Lower lobe of right lung (tissue), 2 donors: Measurements from ENCODE around the gene INPP4B. TPM values are rescaled to one million over a fixed set of nuclear protein-coding genes. Genes with fewer than 3 reads are reported as not detected.

Source experiments
- ATAC-seq, 2 donors: fragments of 200-7000 bp; cut with Tn5 transposase; one replicate each; pipeline ENCODE4 v1.9.1; 2020 to 2022; ENCODE audit warnings: mild to moderate bottlenecking in 2 of 2, moderate library complexity in 2 of 2
- DNase-seq: peaks from one replicate; pipeline ENCODE4 v3.0.0-alpha.2; 2020
- H3K27ac ChIP-seq: fragments of 200-600 bp; one replicate; pipeline ENCODE4 v1.8.0; 2022
- H3K27me3 ChIP-seq: fragments of 200-600 bp; one replicate; pipeline ENCODE4 v1.8.0; 2022; ENCODE audit warnings: low read depth
- H3K36me3 ChIP-seq: fragments of 200-600 bp; one replicate; pipeline ENCODE4 v1.8.0; 2022; ENCODE audit warnings: mild to moderate bottlenecking
- H3K4me1 ChIP-seq: fragments of 200-600 bp; one replicate; pipeline ENCODE4 v1.8.0; 2022
- H3K4me3 ChIP-seq: fragments of 200-600 bp; one replicate; pipeline ENCODE4 v1.8.0; 2022; ENCODE audit warnings: mild to moderate bottlenecking
- H3K9me3 ChIP-seq: fragments of 200-600 bp; one replicate; pipeline ENCODE4 v1.8.0; 2022
- intact Hi-C: fragments of 100-400 bp; cut with DNase I; formaldehyde crosslinking; loops from one replicate; pipeline ENCODE4 v1.11.0; 2022
- total RNA-seq: library from RNA; stranded (reverse); fragmentation: NEBNext Ultra II Directional; extraction: Animal tissue kit (Norgen Biotek cat#: 25700); gene quantifications from one replicate; pipeline ENCODE4 v1.2.1, GENCODE V29; 2021
- TF ChIP-seq, protein P1 (sequence below): fragments of 200-600 bp; IDR thresholded peaks from one replicate; pipeline ENCODE4 v1.8.0; 2022; ENCODE audit warnings: antibody characterized with exemption, mild to moderate bottlenecking
- donor health status: DM: no; HTN: yes; CAD: no; lungs with severe emphysema.

The INPP4B gene
- total RNA-seq, 1 donor from 2014 or later: 12.1 TPM

DNA sequence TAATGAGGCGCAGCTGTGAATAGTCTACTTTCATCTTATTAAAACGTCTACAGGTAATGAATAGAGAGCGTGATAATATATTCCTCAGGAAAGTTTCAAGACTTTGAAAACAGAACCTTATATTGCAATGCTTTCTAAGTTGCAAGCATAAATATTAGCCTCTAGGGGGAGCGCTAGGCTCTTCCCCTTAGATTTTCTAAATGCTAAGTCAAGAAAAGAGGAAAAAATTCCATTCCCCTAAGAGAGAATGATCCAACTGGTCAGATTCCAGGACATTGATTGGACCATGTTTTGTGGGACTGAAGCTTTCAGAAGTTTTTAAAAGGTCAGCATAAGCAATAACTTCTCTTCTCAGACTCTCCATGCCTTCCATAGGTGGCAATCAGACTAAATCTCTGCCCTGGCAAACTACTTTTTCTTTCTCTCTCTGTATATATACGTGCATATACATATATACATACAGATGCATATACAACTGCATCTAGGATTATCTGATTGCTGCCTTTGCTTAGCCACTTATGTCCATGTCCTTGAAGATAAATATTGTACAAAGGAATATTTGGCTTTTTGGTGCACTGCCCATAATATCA is 492.9 kb downstream of the INPP4B start:
- Histone ChIP-seq H3K9me3 (no peaks in the 10 kb centered on the region), H3K27ac (no peak overlapping the region), H3K4me3 (no peak overlapping the region), H3K4me1 (peaks cover 51% of the 10 kb centered on the region), H3K27me3 (no peaks in the 10 kb centered on the region), H3K36me3 (no peaks in the 10 kb centered on the region)
- DNase-seq: no peak
- intact Hi-C loops: no loop called here
- TF ChIP-seq, protein P1, sequence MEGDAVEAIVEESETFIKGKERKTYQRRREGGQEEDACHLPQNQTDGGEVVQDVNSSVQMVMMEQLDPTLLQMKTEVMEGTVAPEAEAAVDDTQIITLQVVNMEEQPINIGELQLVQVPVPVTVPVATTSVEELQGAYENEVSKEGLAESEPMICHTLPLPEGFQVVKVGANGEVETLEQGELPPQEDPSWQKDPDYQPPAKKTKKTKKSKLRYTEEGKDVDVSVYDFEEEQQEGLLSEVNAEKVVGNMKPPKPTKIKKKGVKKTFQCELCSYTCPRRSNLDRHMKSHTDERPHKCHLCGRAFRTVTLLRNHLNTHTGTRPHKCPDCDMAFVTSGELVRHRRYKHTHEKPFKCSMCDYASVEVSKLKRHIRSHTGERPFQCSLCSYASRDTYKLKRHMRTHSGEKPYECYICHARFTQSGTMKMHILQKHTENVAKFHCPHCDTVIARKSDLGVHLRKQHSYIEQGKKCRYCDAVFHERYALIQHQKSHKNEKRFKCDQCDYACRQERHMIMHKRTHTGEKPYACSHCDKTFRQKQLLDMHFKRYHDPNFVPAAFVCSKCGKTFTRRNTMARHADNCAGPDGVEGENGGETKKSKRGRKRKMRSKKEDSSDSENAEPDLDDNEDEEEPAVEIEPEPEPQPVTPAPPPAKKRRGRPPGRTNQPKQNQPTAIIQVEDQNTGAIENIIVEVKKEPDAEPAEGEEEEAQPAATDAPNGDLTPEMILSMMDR: peak; percentile 89
- ATAC-seq: peak; percentile 59 to 74

DNA sequence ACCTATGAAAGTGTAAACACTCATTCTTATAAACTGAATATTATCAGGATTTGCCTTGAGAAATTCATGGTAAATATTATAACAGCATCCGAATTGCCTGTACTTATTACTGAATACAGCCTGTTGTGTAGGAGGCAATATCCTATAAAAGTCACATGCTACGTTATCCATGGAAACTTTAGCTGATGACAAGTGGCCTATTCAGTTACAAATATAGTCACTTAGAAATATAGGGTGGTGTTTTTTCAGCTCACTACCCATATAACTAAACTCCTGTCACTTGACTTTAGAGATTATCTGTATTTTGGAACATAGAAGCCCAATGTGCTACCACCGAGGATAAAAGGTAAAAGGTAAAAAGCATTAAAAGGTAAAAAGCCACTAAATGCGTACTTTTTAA is 493.4 kb downstream of the INPP4B start:
- Histone ChIP-seq H3K4me1 (peaks cover 51% of the 10 kb centered on the region), H3K9me3 (no peaks in the 10 kb centered on the region), H3K27me3 (no peaks in the 10 kb centered on the region), H3K27ac (no peak overlapping the region), H3K36me3 (no peaks in the 10 kb centered on the region), H3K4me3 (no peak overlapping the region)
- DNase-seq (no peak), ATAC-seq (no peak)
- intact Hi-C loops: no loop called here
- TF ChIP-seq, protein P1: no peak

- Histone ChIP-seq H3K36me3 (no peaks in the 10 kb centered on the region), H3K27me3 (no peaks in the 10 kb centered on the region), H3K4me3 (no peak overlapping the region), H3K27ac (peak overlapping the region; percentile 13), H3K4me1 (peaks cover 55% of the 10 kb centered on the region), H3K9me3 (no peaks in the 10 kb centered on the region)
- TF ChIP-seq, protein P1: no peak
- ATAC-seq (no peak), DNase-seq (no peak)
- intact Hi-C loops: no loop called here
Measured at GRCh38 chr4:142351958-142352357, 494.1 kb downstream of the INPP4B start.

DNA sequence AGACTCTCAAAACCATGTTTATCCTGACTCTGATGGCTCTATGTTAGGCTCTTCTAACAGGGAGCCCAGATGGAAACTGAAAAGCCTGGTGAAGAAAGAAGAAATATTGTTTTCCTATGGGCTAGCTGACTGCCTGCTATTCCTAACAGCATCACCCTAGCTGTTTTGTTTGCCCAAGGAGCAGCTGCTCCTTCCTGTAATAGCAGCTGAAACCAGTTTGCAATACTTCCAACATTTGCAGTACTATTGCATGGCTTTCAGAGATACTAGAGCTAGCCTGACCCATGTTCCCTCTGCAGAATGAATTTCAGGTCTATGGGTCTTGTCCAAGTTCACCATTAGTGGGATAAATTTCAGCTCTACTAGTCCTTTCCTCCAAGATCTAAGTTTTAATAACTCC is 495.2 kb downstream of the INPP4B start:
- DNase-seq (no peak), ATAC-seq (peak; percentile 40 to 56)
- Histone ChIP-seq H3K4me3 (no peak overlapping the region), H3K9me3 (no peaks in the 10 kb centered on the region), H3K27me3 (no peaks in the 10 kb centered on the region), H3K27ac (peak overlapping the region; percentile 13), H3K4me1 (peaks cover 60% of the 10 kb centered on the region), H3K36me3 (no peaks in the 10 kb centered on the region)
- intact Hi-C loops: no loop called here
- TF ChIP-seq, protein P1: no peak

- Histone ChIP-seq H3K4me1 (peaks cover 45% of the 10 kb centered on the region), H3K9me3 (no peaks in the 10 kb centered on the region), H3K27ac (no peak overlapping the region), H3K27me3 (no peaks in the 10 kb centered on the region), H3K4me3 (no peak overlapping the region), H3K36me3 (no peaks in the 10 kb centered on the region)
- TF ChIP-seq, protein P1: no peak
- DNase-seq: no peak
- ATAC-seq: no peak
- intact Hi-C loops: no loop called here
Measured at GRCh38 chr4:142348613-142349021, 497.5 kb downstream of the INPP4B start.
